Trophoblast cell (in vitro differentiated cells and primary cell): Measurements from ENCODE around the gene OR6X1.

ENCODE experiments used
- DNase-seq, 2 donors: peaks; one replicate each; pipeline ENCODE4 v3.0.0-alpha.2; 2016
- H2AFZ ChIP-seq: 2 replicates; pipeline ENCODE4 v1.6.1; 2013; ENCODE audit warnings: low read length, moderate library complexity, mild to moderate bottlenecking; ENCODE audit not compliant: insufficient read depth, poor library complexity
- H2AK5ac ChIP-seq: 2 replicates; pipeline ENCODE4 v1.6.1; 2013; ENCODE audit warnings: mild to moderate bottlenecking, low read length
- H2BK120ac ChIP-seq: 2 replicates; pipeline ENCODE4 v1.6.1; 2013; ENCODE audit warnings: low read length, mild to moderate bottlenecking, moderate library complexity; ENCODE audit not compliant: insufficient read depth, poor library complexity
- H2BK12ac ChIP-seq: 2 replicates; pipeline ENCODE4 v1.6.1; 2013; ENCODE audit warnings: mild to moderate bottlenecking, low read length, moderate library complexity
- H2BK5ac ChIP-seq: 2 replicates; pipeline ENCODE4 v1.6.1; 2013; ENCODE audit warnings: low read length, low read depth, moderate library complexity, mild to moderate bottlenecking; ENCODE audit not compliant: poor library complexity
- H3K14ac ChIP-seq: 2 replicates; pipeline ENCODE4 v1.6.1; 2013; ENCODE audit warnings: mild to moderate bottlenecking, low read length
- H3K18ac ChIP-seq: 2 replicates; pipeline ENCODE4 v1.6.1; 2013; ENCODE audit warnings: mild to moderate bottlenecking, low read length
- H3K23ac ChIP-seq: 2 replicates; pipeline ENCODE4 v1.6.1; 2013; ENCODE audit warnings: low read length
- H3K27ac ChIP-seq: 2 replicates; pipeline ENCODE4 v1.5.1; 2013; ENCODE audit warnings: low read depth, mild to moderate bottlenecking, inconsistent platforms, low read length, moderate library complexity
- H3K27me3 ChIP-seq: 2 replicates; pipeline ENCODE4 v1.6.1; 2013; ENCODE audit warnings: inconsistent platforms, mild to moderate bottlenecking, low read length, moderate library complexity; ENCODE audit not compliant: insufficient read depth
- H3K36me3 ChIP-seq, 2 experiments: 1 replicate in 1 of 2; 2 replicates in 1 of 2; pipeline ENCODE4 v1.6.1; 2013; ENCODE audit warnings: low read length in 2 of 2, mild to moderate bottlenecking in 2 of 2, moderate library complexity in 1 of 2; ENCODE audit not compliant: insufficient read depth in 2 of 2, control insufficient read depth in 1 of 2
- H3K4ac ChIP-seq: 2 replicates; pipeline ENCODE4 v1.6.1; 2013; ENCODE audit warnings: low read depth, mild to moderate bottlenecking, low read length, moderate library complexity
- H3K4me1 ChIP-seq, 2 experiments: 1 replicate in 1 of 2; 2 replicates in 1 of 2; pipeline ENCODE4 v1.6.1; 2013; ENCODE audit warnings: low read length in 2 of 2, mild to moderate bottlenecking in 2 of 2, moderate library complexity in 1 of 2; ENCODE audit not compliant: insufficient read depth in 2 of 2, control insufficient read depth in 1 of 2
- H3K4me2 ChIP-seq: 2 replicates; pipeline ENCODE4 v1.6.1; 2013; ENCODE audit warnings: inconsistent platforms, mild to moderate bottlenecking, low read length, moderate library complexity
- H3K4me3 ChIP-seq: 2 replicates; pipeline ENCODE4 v1.5.1; 2013; ENCODE audit warnings: mild to moderate bottlenecking, low read depth, low read length, inconsistent platforms
- H3K79me1 ChIP-seq: one replicate; pipeline ENCODE4 v1.6.1; 2013; ENCODE audit warnings: low read length
- H3K79me2 ChIP-seq: 2 replicates; pipeline ENCODE4 v1.6.1; 2013; ENCODE audit warnings: low read length, mild to moderate bottlenecking; ENCODE audit not compliant: control insufficient read depth, insufficient read depth, poor library complexity
- H3K9ac ChIP-seq: 2 replicates; pipeline ENCODE4 v1.6.1; 2013; ENCODE audit warnings: mild to moderate bottlenecking, low read length
- H3K9me3 ChIP-seq: 2 replicates; pipeline ENCODE4 v1.6.1; 2013; ENCODE audit warnings: low read depth, mild to moderate bottlenecking, control low read depth, inconsistent platforms, low read length; ENCODE audit not compliant: insufficient read depth
- H4K12ac ChIP-seq: 2 replicates; pipeline ENCODE4 v1.6.1; 2013; ENCODE audit warnings: low read depth, mild to moderate bottlenecking, low read length, moderate library complexity
- H4K8ac ChIP-seq: 2 replicates; pipeline ENCODE4 v1.6.1; 2013; ENCODE audit warnings: low read depth, mild to moderate bottlenecking, low read length, moderate library complexity
- H4K91ac ChIP-seq: one replicate; pipeline ENCODE4 v1.6.1; 2013; ENCODE audit warnings: low read depth, mild to moderate bottlenecking, low read length, moderate library complexity
- WGBS: extraction: QIAGEN DNeasy Blood & Tissue Kit; methylation state at CpG from one replicate; pipeline ENCODE4 v1.1.7; 2013; ENCODE audit warnings: missing lambda C conversion rate; ENCODE audit not compliant: insufficient read length, insufficient coverage; ENCODE audit errors: extremely low coverage; 5-methylcytosine and 5-hydroxymethylcytosine counted together

The OR6X1 gene

GRCh38 chr11:123745764-123746451, 8.4 kb downstream of the OR6X1 start:
- H2BK12ac ChIP-seq = no peak overlapping the region
- no CpG with 5 or more reads among the region's 2 CpGs for WGBS
- H3K9ac ChIP-seq = no peak overlapping the region
- H3K36me3 ChIP-seq = no peaks in the 10 kb centered on the region
- H3K4ac ChIP-seq = no peak overlapping the region
- H3K79me2 ChIP-seq = peaks cover 4% of the 10 kb centered on the region
- no peaks in the 10 kb centered on the region for H3K27me3 ChIP-seq
- peaks cover 0 to 4% of the 10 kb centered on the region in 2 experiments for H3K4me1 ChIP-seq
- DNase-seq = no peak
- no peak overlapping the region for H4K12ac ChIP-seq
- no peak overlapping the region for H2AK5ac ChIP-seq
- H2AFZ ChIP-seq = no peak overlapping the region
- no peak overlapping the region for H2BK120ac ChIP-seq
- no peak overlapping the region for H3K18ac ChIP-seq
- H3K23ac ChIP-seq = no peak overlapping the region
- no peak overlapping the region for H3K14ac ChIP-seq
- no peaks in the 10 kb centered on the region for H3K9me3 ChIP-seq
- H3K79me1 ChIP-seq = peaks cover 6% of the 10 kb centered on the region
- H3K27ac ChIP-seq = no peak overlapping the region
- no peak overlapping the region for H4K8ac ChIP-seq
- H3K4me2 ChIP-seq = no peak overlapping the region
- no peak overlapping the region for H3K4me3 ChIP-seq
- H4K91ac ChIP-seq = no peak overlapping the region
- no peak overlapping the region for H2BK5ac ChIP-seq

- no peak overlapping the region for H2BK5ac ChIP-seq
- H3K79me2 ChIP-seq = peaks cover 9% of the 10 kb centered on the region
- no peak overlapping the region for H4K8ac ChIP-seq
- H3K9ac ChIP-seq = no peak overlapping the region
- no peak for DNase-seq
- no peak overlapping the region for H2BK12ac ChIP-seq
- peaks cover 5 to 10% of the 10 kb centered on the region in 2 experiments for H3K4me1 ChIP-seq
- H3K4me3 ChIP-seq = no peak overlapping the region
- no peak overlapping the region for H2BK120ac ChIP-seq
- no peaks in the 10 kb centered on the region for H3K9me3 ChIP-seq
- no peak overlapping the region for H3K14ac ChIP-seq
- H4K91ac ChIP-seq = no peak overlapping the region
- no peak overlapping the region for H3K18ac ChIP-seq
- no peak overlapping the region for H2AK5ac ChIP-seq
- no peak overlapping the region for H4K12ac ChIP-seq
- peaks cover 5 to 8% of the 10 kb centered on the region in 2 experiments for H3K36me3 ChIP-seq
- H3K27me3 ChIP-seq = no peaks in the 10 kb centered on the region
- no peak overlapping the region for H3K23ac ChIP-seq
- H3K4ac ChIP-seq = no peak overlapping the region
- no CpG with 5 or more reads among the region's 3 CpGs for WGBS
- peaks cover 6% of the 10 kb centered on the region for H3K79me1 ChIP-seq
- no peak overlapping the region for H2AFZ ChIP-seq
- H3K4me2 ChIP-seq = no peak overlapping the region
- H3K27ac ChIP-seq = no peak overlapping the region
These were observed 11.6 kb downstream of the OR6X1 start for GRCh38 chr11:123742724-123743120.

GRCh38 chr11:123742031-123742723, 12.1 kb downstream of the OR6X1 start:
- no CpG with 5 or more reads among the region's 12 CpGs for WGBS

GRCh38 chr11:123741159-123742030, 12.9 kb downstream of the OR6X1 start, which contains the start of gene ZNF202:
TSS of gene ZNF202 (minus strand) at chr11:123741660. CDS start at chr11:123730888, 10,772 bp downstream.
- peak within 1 kb of the TSS; percentile 80 for H2BK5ac ChIP-seq
- H3K36me3 ChIP-seq = peaks cover 5 to 10% of the 10 kb centered on the region in 2 experiments
- H3K4me3 ChIP-seq = peak within 1 kb of the TSS; percentile 89
- H2AFZ ChIP-seq = peak within 1 kb of the TSS; percentile 88
- H2AK5ac ChIP-seq = no peak within 1 kb of the TSS
- no peak within 1 kb of the TSS for H3K23ac ChIP-seq
- peaks cover 9% of the 10 kb centered on the region for H3K79me2 ChIP-seq
- peak within 1 kb of the TSS; percentile 86 for H3K4me2 ChIP-seq
- H3K9ac ChIP-seq = peak within 1 kb of the TSS; percentile 82
- H3K79me1 ChIP-seq = peaks cover 6% of the 10 kb centered on the region
- H3K27ac ChIP-seq = peak within 1 kb of the TSS; percentile 52
- H3K9me3 ChIP-seq = no peaks in the 10 kb centered on the region
- H2BK120ac ChIP-seq = peak within 1 kb of the TSS; percentile 84
- H3K4ac ChIP-seq = peak within 1 kb of the TSS; percentile 26
- peak within 1 kb of the TSS; percentile 90 for H3K14ac ChIP-seq
- H4K12ac ChIP-seq = peak within 1 kb of the TSS; percentile 86
- H2BK12ac ChIP-seq = no peak within 1 kb of the TSS
- peaks cover 5 to 10% of the 10 kb centered on the region in 2 experiments for H3K4me1 ChIP-seq
- H3K18ac ChIP-seq = peak within 1 kb of the TSS; percentile 93
- H4K91ac ChIP-seq = peak within 1 kb of the TSS; percentile 29
- H3K27me3 ChIP-seq = no peaks in the 10 kb centered on the region
- WGBS = no CpG with 5 or more reads among the region's 67 CpGs
- peak; percentile 83 to 90 for DNase-seq
- H4K8ac ChIP-seq = peak within 1 kb of the TSS; percentile 96

More at GRCh38 chr11:123742031-123742723, 12.1 kb downstream of the OR6X1 start:
- H3K4me2 ChIP-seq = peak overlapping the region; percentile 86
- peak overlapping the region; percentile 75 for H4K8ac ChIP-seq
- H2BK5ac ChIP-seq = no peak overlapping the region
- H3K4ac ChIP-seq = no peak overlapping the region
- H3K23ac ChIP-seq = no peak overlapping the region
- H3K14ac ChIP-seq = no peak overlapping the region
- H3K27ac ChIP-seq = no peak overlapping the region
- H3K27me3 ChIP-seq = no peaks in the 10 kb centered on the region
- H3K4me3 ChIP-seq = no peak overlapping the region
- H2BK12ac ChIP-seq = no peak overlapping the region
- no peak overlapping the region for H3K18ac ChIP-seq
- H3K9me3 ChIP-seq = no peaks in the 10 kb centered on the region
- peaks cover 9% of the 10 kb centered on the region for H3K79me2 ChIP-seq
- peaks cover 6% of the 10 kb centered on the region for H3K79me1 ChIP-seq
- no peak overlapping the region for H2BK120ac ChIP-seq
- no peak overlapping the region for H4K91ac ChIP-seq
- H2AFZ ChIP-seq = peak overlapping the region; percentile 88
- no peak for DNase-seq
- no peak overlapping the region for H4K12ac ChIP-seq
- H3K36me3 ChIP-seq = peaks cover 5 to 10% of the 10 kb centered on the region in 2 experiments
- no peak overlapping the region for H3K9ac ChIP-seq
- peaks cover 5 to 10% of the 10 kb centered on the region in 2 experiments for H3K4me1 ChIP-seq
- no peak overlapping the region for H2AK5ac ChIP-seq
